Measurements from ENCODE around the gene MBP. TPM values are rescaled to one million over a fixed set of nuclear protein-coding genes. Genes with fewer than 3 reads are reported as not detected.
"Not testable (repeated sequence)": the region's sequence is repeated elsewhere in the genome, so short reads cannot be mapped to it uniquely, and the experiment has no call there.

Gene MBP
- total RNA-seq, 1 donor from 2014 or later: 0.53 TPM

DNA sequence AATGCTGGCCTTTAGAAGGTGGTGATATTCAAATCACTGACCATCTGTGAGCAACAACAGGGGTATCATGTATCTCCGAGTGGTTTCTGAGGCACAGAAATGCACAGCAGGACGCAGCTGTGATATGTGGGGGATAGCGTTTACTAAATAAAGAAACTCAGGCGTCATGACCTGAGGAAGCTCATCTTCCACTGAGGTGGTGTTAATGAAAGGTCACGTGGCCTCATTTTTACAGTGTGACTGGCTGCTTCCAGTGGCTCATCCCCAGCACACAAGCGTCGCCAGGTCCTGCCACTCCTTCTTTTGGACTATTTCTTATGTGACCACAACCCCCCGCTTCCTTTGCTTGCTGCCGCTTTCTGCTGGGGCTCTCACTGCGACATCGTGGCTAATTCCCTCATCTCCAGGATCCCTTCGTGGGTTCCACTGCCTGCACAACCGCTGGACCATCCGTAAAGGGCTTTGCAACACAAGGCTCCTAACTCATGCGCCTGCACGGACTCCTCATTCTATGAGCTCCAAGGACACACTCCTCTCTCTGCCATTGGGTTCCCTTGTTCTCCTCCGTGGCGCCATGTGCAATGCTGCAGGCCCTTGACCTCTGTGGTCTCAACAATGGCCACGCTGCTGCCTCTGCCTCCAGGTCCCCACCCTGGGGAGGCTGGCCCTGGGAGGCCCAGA, 109.3 kb downstream of the MBP start:
- no peak for DNase-seq (ENCODE audit: low read depth, low spot score)

- DNase-seq (ENCODE audit: low read depth, low spot score): no peak
These were observed 110.0 kb downstream of the MBP start for GRCh38 chr18:77022556-77022955.

- no peak for DNase-seq (ENCODE audit: low read depth, low spot score)
These were observed 110.5 kb downstream of the MBP start for GRCh38 chr18:77022116-77022515.

DNA sequence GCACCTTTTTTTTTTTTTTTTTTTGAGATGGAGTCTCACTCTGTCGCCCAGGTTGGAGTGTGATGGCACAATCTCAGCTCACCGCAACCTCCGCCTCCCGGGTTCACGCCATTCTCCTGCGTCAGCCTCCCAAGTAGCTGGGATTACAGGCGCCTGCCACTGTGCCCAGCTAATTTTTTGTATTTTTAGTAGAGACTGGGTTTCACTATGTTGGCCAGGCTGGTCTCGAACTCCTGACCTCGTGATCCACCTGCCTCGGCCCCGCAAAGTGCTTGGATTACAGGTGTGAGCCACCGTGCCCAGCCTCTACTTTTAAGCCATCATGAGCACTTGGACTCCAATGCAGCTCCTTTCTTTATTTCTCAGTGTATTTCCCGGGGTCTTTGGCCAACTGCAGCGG, 111.1 kb downstream of the MBP start:
- DNase-seq (ENCODE audit: low read depth, low spot score): not testable (repeated sequence)

- DNase-seq (ENCODE audit: low read depth, low spot score): no peak
These were observed 111.5 kb downstream of the MBP start for GRCh38 chr18:77021075-77021474.

DNA sequence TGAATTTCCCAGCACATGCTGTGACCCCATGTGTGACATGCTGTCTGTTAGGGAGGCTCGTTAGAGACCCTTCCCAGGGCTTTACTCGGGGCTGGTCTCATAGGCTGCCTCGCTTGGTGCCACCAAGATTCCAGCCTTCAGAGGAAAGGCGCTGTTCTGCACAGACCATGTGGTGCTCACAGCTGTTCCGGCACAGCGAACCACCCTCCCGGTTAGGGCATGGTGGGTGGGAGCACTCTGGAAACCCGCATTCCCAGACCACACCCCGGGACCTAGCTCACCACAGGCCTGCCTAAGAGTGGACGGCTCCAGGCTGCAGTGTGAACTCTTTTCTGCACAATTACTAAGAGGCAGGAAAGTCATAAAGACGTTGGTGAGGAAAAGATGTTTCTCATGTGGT, 112.0 kb downstream of the MBP start:
- no peak for DNase-seq (ENCODE audit: low read depth, low spot score)

DNA sequence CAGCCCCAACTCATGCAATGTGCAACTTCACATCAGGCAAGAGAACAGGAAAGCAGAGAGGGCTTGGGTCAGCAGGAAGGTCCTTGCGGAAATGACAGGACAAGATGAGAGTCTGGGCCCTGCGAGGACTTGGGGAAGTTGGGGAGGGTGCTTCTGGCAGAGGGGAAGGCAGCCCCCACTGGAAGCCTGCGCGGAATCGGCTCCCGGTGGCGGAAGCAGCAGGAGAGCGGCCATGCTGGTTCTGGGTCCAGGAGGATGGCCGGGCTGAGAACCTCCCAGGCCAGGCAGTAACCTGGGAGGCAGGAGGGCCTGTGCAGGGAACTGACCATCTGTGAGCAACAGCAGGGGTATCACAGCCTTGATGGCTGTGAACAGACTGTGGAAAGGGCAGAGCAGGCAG, 112.9 kb downstream of the MBP start:
- no peak for DNase-seq (ENCODE audit: low read depth, low spot score)

DNA sequence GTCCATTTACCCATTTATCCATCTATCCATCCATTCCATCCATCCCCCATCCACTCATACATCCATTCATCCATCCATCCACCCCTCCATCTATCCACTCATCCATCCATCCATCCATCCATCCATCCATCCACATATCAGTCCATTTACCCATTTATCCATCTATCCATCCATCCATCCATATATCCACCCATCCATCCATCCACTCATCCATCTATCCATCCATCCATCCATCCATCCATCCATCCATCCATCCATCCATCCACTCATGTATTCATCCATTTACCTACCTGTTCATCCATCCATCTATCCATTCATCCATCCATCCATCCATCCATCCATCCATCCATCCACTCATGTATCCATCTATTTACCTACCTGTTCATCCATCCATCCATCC, 113.9 kb downstream of the MBP start:
- DNase-seq (ENCODE audit: low read depth, low spot score): not testable (repeated sequence)

DNA sequence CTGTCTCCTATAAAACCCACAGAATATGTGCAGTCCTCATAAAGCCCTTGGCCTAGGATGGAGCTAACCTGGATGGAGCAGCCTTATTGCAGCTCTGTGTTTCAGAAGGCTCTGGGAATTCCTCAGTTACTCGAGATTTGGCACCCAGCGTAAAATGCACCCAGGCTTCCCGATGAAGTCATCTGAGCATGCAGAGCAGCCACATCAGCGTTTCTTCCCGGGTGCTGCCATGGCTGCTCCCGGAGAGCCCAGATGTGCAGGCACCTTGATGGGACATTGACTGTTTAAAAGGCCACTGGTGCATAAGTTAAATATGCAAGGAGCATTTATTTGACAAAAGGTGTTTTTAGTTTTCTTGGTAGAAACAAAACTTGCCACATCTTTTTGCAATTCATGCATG, 115.2 kb downstream of the MBP start:
- DNase-seq (ENCODE audit: low read depth, low spot score): no peak

- DNase-seq (ENCODE audit: low read depth, low spot score): no peak
These were observed 115.6 kb downstream of the MBP start for GRCh38 chr18:77016936-77017335.

DNA sequence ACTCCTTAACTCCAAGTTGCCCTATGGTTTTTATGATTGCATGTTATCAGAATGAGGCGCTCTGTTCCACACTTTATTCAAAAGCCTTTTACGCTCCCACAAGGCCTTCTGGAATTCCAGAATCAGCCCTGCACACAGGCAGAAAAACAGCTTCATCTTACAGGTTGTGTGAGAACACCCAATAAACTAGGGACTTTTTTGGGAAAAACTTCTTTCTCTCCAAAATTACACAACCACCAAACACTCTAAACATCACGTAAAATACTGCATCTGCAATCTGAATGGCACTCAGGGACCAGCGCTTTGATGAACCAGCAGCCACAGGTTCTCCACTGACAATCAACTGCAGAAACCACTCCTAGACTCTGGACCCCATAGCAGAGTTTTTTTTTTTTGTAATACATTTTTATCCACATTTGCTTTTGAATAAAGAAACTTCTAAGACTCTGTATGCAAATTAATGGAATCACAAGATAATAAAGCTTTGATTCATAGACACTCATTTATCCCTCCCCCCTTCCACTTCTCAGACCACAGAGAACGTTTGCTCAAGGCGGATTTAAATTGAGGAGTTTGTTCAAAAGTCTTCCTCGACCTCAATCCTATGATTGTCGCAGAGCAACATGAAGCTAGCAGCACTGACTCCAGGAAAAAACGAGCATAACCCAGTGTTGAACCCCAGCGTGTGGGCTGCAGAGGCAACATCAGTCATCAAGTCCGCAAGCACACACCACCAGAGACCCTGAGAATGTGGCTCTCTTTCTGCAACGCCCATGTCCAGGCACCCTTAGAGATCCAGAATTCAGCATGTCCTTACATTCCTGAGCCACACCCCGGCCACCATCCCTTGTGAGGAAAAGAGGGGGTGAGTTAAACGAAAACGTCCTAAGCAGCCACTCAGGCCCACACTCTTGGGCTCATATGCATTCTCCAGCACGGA, 116.5 kb downstream of the MBP start:
- DNase-seq (ENCODE audit: low read depth, low spot score): no peak

- DNase-seq (ENCODE audit: low read depth, low spot score): no peak
These were observed 117.4 kb downstream of the MBP start for GRCh38 chr18:77015169-77015568.

GRCh38 chr18:77014538-77014937, 118.0 kb downstream of the MBP start:
- DNase-seq (ENCODE audit: low read depth, low spot score): no peak

- DNase-seq (ENCODE audit: low read depth, low spot score): no peak
These were observed 118.6 kb downstream of the MBP start for GRCh38 chr18:77013811-77014521.

DNA sequence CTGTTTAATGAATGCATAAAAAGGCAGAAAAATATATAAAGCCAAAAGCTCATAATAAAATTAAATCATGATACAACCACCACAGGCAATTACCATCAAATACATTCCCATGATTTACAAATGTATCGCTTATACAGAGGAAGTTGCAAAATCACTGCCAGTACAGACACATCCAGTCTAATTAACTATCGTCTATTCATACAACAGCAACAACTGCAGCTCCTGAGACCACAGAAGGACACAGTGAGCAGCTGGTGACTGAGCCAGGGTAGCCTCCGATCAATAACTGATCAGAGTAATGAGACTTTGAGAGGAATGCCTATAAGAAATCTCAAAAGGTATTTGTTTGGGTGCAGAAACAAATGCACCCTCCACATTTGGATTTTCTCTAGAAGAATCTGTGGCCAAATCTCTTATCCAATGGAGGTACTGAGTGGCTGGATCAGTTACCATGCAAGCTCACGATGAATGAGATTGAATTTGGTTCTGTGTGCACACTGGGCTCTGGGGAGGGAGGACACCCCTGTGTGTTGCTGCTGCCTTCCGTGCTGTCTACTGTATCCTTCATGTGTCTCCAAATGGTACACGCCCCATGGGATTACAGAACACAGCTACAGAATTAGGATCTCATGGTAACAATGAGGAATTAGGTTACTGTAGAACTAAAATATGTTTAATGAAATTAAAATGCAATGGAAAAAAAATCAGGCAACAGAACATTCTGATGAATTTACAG, 119.6 kb downstream of the MBP start:
- DNase-seq (ENCODE audit: low read depth, low spot score): no peak

DNA sequence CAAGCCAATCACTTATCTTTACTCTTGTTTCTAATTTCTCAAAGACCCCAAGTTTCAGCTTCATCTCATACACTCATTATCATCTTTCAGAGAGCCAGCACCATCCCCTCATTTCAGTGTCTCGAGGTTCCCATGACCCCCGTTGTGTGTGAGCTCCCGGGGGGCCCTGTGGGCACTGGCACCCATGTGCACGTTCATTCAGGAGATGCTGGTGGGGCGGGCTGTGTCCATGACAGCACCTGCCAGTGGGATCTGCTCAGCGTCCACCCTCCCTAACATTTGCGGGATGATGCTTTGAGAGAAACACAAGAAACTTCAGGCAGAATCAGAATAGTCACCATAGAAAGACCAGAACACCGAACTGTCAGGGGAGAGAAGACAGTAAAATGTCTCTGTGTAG, 120.5 kb downstream of the MBP start:
- no peak for DNase-seq (ENCODE audit: low read depth, low spot score)

GRCh38 chr18:77009675-77010074, 122.9 kb downstream of the MBP start:
- DNase-seq (ENCODE audit: low read depth, low spot score): no peak

- no peak for DNase-seq (ENCODE audit: low read depth, low spot score)
These were observed 123.8 kb downstream of the MBP start for GRCh38 chr18:77008576-77009315.

- no peak for DNase-seq (ENCODE audit: low read depth, low spot score)
These were observed 124.6 kb downstream of the MBP start for GRCh38 chr18:77008006-77008405.

GRCh38 chr18:77007251-77007650, 125.3 kb downstream of the MBP start:
- DNase-seq (ENCODE audit: low read depth, low spot score): no peak
